ENCODE data around the gene KIR3DL3. TPM values are rescaled to one million over a fixed set of nuclear protein-coding genes. Genes with fewer than 3 reads are reported as not detected.

The KIR3DL3 gene
- total RNA-seq, 4 donors from 2014 or later: not detected

- H3K27ac ChIP-seq: no peak overlapping the region
- DNase-seq: no peak
- no peaks in the 10 kb centered on the region for H3K4me1 ChIP-seq
- H3K36me3 ChIP-seq: no peaks in the 10 kb centered on the region
- TF ChIP-seq CTCF (IDR thresholded peaks at IDR 0.05): no peak
- TF ChIP-seq POLR2A (IDR thresholded peaks at IDR 0.05): no peak
- H3K27me3 ChIP-seq: no peaks in the 10 kb centered on the region
- no peak overlapping the region for H3K4me3 ChIP-seq
- H3K9me3 ChIP-seq: peaks cover 0 to 9% of the 10 kb centered on the region in 2 donors
- intact Hi-C loops (cut with DNase I; ENCODE audit: low total_unique reads): no loop called here
Observed at GRCh38 chr19:54724644-54725043, 402 bp downstream of the KIR3DL3 start.

GRCh38 chr19:54725321-54725720, 1.1 kb downstream of the KIR3DL3 start:
- no peak overlapping the region for H3K4me3 ChIP-seq
- H3K4me1 ChIP-seq: no peaks in the 10 kb centered on the region
- no peaks in the 10 kb centered on the region for H3K36me3 ChIP-seq
- no peak overlapping the region for H3K27ac ChIP-seq
- H3K27me3 ChIP-seq: no peaks in the 10 kb centered on the region
- intact Hi-C loops (cut with DNase I; ENCODE audit: low total_unique reads): no loop called here
- no peak for DNase-seq
- TF ChIP-seq CTCF (IDR thresholded peaks at IDR 0.05): no peak
- TF ChIP-seq POLR2A (IDR thresholded peaks at IDR 0.05): no peak
- H3K9me3 ChIP-seq: peaks cover 0 to 9% of the 10 kb centered on the region in 2 donors

- Histone ChIP-seq H3K27ac (no peak overlapping the region), H3K9me3 (no peaks in the 10 kb centered on the region), H3K4me3 (no peak overlapping the region), H3K4me1 (no peaks in the 10 kb centered on the region), H3K27me3 (no peaks in the 10 kb centered on the region), H3K36me3 (no peaks in the 10 kb centered on the region)
- TF ChIP-seq CTCF (IDR thresholded peaks at IDR 0.05) (no peak), POLR2A (IDR thresholded peaks at IDR 0.05) (no peak)
- DNase-seq: no peak
- intact Hi-C loops (cut with DNase I; ENCODE audit: low total_unique reads): no loop called here
Observed at GRCh38 chr19:54727562-54727961, 3.3 kb downstream of the KIR3DL3 start.

- intact Hi-C loops (cut with DNase I; ENCODE audit: low total_unique reads): no loop called here
- TF ChIP-seq CTCF (IDR thresholded peaks at IDR 0.05) (no peak), POLR2A (IDR thresholded peaks at IDR 0.05) (no peak)
- Histone ChIP-seq H3K36me3 (no peaks in the 10 kb centered on the region), H3K9me3 (no peaks in the 10 kb centered on the region), H3K4me1 (no peaks in the 10 kb centered on the region), H3K4me3 (no peak overlapping the region), H3K27me3 (no peaks in the 10 kb centered on the region), H3K27ac (no peak overlapping the region)
- DNase-seq: no peak
Observed at GRCh38 chr19:54728167-54728566, 3.9 kb downstream of the KIR3DL3 start.

- H3K36me3 ChIP-seq: no peaks in the 10 kb centered on the region
- no peaks in the 10 kb centered on the region for H3K9me3 ChIP-seq
- H3K4me1 ChIP-seq: no peaks in the 10 kb centered on the region
- intact Hi-C loops (cut with DNase I; ENCODE audit: low total_unique reads): no loop called here
- no peak overlapping the region for H3K27ac ChIP-seq
- TF ChIP-seq POLR2A (IDR thresholded peaks at IDR 0.05) (no peak), CTCF (IDR thresholded peaks at IDR 0.05) (no peak)
- H3K27me3 ChIP-seq: no peaks in the 10 kb centered on the region
- H3K4me3 ChIP-seq: no peak overlapping the region
- no peak for DNase-seq
Observed at GRCh38 chr19:54729416-54730188, 5.4 kb downstream of the KIR3DL3 start.
